ENCODE measurements around the gene ABCD1.
A peak's percentile ranks its signal among the peaks of the same experiment; 100 is the strongest.
"Not testable (repeated sequence)": the region's sequence is repeated elsewhere in the genome, so short reads cannot be mapped to it uniquely, and the experiment has no call there.

Gene ABCD1

GRCh38 chrX:153724252-153725038 lies at the start of gene ABCD1, which contains the start of gene BCAP31:
Gene ABCD1 (plus strand): TSS chrX:153724856. CDS start chrX:153725267, 411 bp downstream.
Gene BCAP31 (minus strand): TSS chrX:153724387. CDS start chrX:153723244, 1,143 bp downstream.
- DNase-seq (ENCODE audit: low spot score) = peak; percentile 88

- no peak for DNase-seq (ENCODE audit: low spot score)
These were observed 43.5 kb upstream of the ABCD1 start for GRCh38 chrX:153681175-153681574.

DNA sequence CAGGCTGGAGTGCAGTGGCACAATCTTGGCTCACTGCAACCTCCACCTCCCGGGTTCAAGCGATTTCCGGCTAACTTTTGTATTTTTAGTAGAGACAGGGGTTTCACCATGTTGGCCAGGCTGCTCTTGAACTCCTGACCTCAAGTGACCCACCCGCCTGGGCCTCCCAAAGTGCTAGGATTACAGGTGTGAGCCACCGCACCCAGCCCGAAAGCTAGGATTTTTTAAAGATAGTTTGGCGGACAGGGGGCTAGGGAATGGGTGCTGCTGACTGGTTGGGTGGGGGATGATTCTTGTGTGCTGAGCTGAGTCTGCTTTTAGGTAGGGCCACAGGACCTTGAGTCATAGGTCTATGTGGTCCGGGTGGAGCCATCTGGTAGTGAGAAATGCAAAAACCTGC lies 41.2 kb upstream of the ABCD1 start:
- not testable (repeated sequence) for DNase-seq (ENCODE audit: low spot score)

- DNase-seq (ENCODE audit: low spot score) = no peak
These were observed 40.0 kb upstream of the ABCD1 start for GRCh38 chrX:153684467-153685155.

DNA sequence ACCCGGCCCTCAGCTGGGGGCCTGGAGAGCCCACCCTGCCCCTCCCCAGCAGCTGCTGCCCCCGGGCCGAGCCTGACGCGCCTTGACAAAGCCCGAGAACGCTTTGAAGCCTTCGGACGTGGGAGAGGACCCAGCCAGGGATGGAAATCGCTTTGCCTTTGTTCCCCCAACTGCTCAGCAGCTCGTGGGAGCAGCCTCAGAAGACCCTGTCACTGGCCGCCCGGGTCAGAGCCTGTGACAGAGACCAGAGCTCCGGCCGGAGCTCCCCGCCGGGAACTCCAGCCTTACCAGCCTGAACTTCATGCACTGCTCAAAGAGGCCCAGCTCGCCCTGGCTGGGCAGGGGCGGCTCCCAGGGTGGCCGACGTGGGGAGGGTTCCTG lies 39.5 kb upstream of the ABCD1 start:
- no peak for DNase-seq (ENCODE audit: low spot score)

GRCh38 chrX:153685751-153686696 lies 38.6 kb upstream of the ABCD1 start:
- no peak for DNase-seq (ENCODE audit: low spot score)

GRCh38 chrX:153686711-153687110 lies 37.9 kb upstream of the ABCD1 start:
- no peak for DNase-seq (ENCODE audit: low spot score)

DNA sequence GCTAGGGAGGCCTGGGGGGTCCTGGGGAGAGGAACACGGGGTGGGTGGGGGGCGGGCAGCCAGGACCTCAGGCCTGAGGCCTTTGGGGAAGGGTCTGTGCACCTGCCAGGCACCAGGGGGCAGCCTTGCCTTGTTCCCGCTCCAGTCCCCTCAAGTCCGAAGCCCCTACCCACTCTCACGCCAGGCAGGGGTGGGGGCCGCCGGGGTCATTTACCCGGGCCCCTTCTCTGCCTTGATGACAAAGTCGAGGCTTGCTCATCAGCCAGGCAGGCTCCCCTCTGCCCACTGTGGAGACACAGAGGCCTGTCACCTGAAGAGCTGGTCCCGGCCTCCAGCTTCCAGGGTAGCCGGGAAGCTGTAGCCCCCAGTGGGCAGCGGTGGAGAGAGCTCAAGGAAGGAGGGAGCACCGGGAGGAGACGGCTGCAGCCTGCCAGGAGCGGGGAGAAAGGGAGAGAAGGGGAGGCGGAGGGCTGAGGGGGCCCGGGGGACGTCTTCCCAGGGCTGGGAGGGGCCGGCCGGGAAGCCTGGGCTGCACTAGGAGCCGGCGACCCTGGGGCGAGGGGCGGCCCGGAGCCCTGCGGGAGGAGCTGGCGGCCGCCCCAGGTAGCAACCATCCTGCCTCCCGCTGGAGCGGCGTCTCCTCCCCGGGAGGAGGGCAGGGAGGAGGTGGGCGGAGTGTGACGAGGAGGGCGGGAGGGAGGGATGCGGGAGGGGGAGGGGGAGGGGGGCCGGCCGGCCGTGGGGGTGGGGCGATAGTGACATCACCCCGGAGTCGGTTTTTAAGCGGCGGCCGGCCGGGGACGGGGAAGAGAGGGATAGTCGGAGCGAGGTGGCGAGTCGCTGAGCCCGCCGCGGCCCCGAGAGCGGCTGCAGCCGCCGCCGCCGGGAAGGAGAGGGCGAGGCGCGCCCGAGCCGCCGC lies 37.3 kb upstream of the ABCD1 start, which contains the start of gene SLC6A8:
SLC6A8 (plus strand) TSS at position 806 of the 919 bp plus-strand sequence. CDS start 649 bp downstream, outside the sequence.
- peak; percentile 31 for DNase-seq (ENCODE audit: low spot score)

DNA sequence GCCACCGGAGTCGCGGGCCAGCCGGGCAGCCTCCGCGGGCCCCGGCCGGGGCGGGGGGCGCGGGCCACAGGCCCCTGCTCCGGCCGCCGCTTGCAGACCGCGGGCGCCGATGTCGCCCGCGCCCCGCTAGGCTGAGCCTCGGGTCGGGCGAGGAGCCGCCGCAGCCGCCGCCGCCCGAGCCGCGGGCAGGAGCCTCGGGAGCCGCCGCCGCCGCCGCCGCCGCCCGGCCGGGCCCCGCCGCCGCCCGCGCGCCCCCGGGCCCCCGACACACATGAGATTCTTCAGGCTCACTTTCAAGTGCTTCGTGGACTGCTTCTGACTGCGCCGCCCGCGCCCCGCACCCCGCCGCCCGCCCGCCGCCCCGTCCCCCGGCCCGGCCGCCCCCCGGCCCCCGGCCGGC lies 36.6 kb upstream of the ABCD1 start:
- no peak for DNase-seq (ENCODE audit: low spot score)

GRCh38 chrX:153688506-153688905 lies 36.1 kb upstream of the ABCD1 start:
- DNase-seq (ENCODE audit: low spot score) = no peak

DNA sequence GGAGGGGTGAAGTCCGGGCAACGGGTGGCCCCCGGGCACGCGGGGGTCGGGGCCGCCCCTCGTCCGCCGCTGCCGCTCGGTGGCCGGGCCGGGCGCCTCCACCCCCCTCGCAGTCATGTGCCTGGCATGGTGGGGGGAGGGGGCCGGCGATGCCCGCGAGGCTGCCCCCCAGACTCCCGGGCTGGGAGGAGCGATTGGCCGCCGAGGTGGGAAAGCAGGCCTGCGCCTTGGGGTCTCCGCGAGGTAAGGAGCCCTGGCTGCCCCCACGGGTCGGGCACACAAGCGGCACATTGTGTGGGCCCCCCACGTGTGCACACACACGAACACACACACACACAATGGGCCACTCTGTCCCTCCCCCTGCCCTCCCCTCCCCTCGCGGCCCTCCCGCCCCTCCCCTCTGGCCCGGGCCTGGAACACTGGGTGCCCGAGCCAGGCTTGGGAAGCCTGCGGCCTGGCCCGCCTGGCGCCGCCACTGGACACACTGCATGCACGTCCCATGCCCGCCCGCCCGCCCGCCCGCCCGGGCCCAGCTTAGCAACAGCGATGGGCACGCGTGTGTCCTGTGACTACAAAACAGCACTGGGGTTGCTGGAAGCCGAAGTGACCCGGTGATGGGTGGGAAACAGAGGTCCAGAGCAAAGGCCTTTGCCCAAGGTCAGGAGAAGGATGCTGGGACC lies 35.6 kb upstream of the ABCD1 start:
- DNase-seq (ENCODE audit: low spot score) = no peak

- DNase-seq (ENCODE audit: low spot score) = no peak
These were observed 34.8 kb upstream of the ABCD1 start for GRCh38 chrX:153689654-153690465.

DNA sequence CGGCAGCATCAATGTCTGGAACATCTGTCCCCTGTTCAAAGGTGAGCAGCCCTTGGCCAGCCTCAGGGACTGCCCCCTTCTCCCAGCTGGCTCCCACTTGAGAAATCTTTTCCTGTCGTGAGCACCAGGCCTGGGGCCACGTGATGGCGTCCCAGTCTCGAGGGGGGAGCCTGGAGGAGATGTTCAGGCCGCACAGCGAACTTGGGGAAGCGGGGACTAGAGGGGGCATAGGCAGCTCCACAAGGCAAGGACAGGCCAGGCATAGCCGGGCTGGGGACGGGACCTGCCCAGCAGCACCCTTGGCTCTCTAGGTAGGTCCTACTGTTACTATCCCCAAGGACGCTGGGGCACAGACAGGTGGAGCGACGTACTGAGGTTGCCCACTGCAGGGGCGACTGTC lies 34.2 kb upstream of the ABCD1 start:
- DNase-seq (ENCODE audit: low spot score) = no peak

- not testable (repeated sequence) for DNase-seq (ENCODE audit: low spot score)
These were observed 33.4 kb upstream of the ABCD1 start for GRCh38 chrX:153691032-153691827.

DNA sequence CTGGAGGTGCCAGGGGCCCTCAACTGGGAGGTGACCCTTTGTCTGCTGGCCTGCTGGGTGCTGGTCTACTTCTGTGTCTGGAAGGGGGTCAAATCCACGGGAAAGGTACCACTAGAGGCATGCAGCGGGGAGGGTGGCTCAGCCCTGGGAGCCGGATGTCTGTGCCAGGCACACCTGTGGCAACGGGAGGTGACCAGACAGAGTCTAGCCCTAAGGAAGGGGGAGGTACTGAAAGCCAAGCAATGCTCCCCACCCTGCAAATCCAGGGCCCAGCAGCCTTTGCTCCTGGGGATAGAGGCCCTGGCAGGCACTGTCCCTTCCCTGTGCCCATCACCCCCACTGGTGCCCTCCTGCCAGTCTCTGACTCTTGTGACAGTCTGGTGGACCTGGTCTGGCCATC lies 32.7 kb upstream of the ABCD1 start:
- no peak for DNase-seq (ENCODE audit: low spot score)

DNA sequence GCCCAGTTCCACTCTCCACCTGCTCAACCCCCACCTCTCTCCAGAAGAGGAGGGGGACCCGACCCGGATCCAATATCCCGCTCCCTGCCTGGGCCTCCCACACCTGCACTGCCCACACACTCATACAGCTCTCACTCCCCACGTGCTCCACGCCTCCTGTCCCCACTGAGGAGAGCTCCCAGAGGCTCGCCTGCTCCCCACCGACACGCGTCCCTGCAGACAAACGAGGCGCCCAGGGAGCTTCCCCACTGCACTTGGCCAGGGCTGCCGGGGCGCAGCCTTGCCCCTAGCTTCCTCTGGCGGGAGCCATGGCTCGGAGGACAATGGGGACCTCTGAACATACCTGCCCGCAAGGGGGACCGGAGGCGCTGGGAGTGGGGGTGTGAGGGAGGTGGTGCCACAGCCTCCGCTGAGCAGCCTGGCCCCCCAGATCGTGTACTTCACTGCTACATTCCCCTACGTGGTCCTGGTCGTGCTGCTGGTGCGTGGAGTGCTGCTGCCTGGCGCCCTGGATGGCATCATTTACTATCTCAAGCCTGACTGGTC lies 32.0 kb upstream of the ABCD1 start:
- DNase-seq (ENCODE audit: low spot score) = no peak

GRCh38 chrX:153693216-153694086 lies 31.2 kb upstream of the ABCD1 start:
- no peak for DNase-seq (ENCODE audit: low spot score)

Measured in CD4-positive, alpha-beta T cell treated with Interleukin-15 for 4 hours (primary cell).